Measurements from ENCODE around the gene CLCN7. TPM values are rescaled to one million over a fixed set of nuclear protein-coding genes. Genes with fewer than 3 reads are reported as not detected.

Gene CLCN7
- total RNA-seq, 2 experiments from 2014 or later, result 31.1 to 62.4 TPM

DNA sequence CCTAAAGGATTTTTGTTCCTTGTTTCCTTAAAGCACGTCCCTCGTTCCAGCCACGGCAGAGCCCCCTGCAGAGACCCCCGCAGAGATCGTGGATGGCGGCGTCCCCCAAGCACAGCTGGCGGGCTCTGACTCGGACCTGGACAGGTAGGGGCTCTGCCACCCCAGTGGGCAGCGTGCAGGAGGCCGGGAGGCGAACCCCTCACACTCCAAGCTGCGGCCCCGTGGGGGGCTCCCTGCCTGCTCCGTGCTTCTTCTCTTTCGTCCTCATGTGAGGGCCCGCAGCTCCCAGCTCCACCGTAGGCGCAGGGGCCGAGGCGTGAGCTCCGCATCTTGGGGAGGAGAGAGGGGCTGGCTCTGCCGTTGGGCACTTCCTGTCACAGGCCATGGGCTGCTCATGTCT, 26.8 kb upstream of the CLCN7 start:
- H3K4me2 ChIP-seq (ENCODE audit: low read length), result no peak overlapping the region
- no peak overlapping the region for H3K4me3 ChIP-seq (ENCODE audit: low read depth, low read length, poor library complexity, severe bottlenecking)
- H3K4me1 ChIP-seq (ENCODE audit: insufficient read depth, low read length, poor library complexity, severe bottlenecking), result no peaks in the 10 kb centered on the region
- no peaks in the 10 kb centered on the region for H3K9me3 ChIP-seq (ENCODE audit: low read length)
- no peak for DNase-seq (ENCODE audit: low spot score)
- no peak overlapping the region for H3K27ac ChIP-seq (ENCODE audit: low read depth, low read length, poor library complexity, severe bottlenecking)
- no peaks in the 10 kb centered on the region for H4K20me1 ChIP-seq (ENCODE audit: insufficient read depth, low read length)
- H3K36me3 ChIP-seq (ENCODE audit: insufficient read depth, low read length), result peaks cover 68% of the 10 kb centered on the region
- intact Hi-C loops (cut with micrococcal nuclease; ENCODE audit: unreplicated experiment), result no loop called here
- no TSS peak for BruUV-seq (replicated peaks)
- no peak overlapping the region for H2AFZ ChIP-seq (ENCODE audit: low read length)
- CTCF ChIA-PET (ENCODE audit: unreplicated experiment), result no interaction called here
- no peaks in the 10 kb centered on the region for H3K79me2 ChIP-seq (ENCODE audit: insufficient read depth, low read depth, low read length)
- TF ChIP-seq, protein P1, sequence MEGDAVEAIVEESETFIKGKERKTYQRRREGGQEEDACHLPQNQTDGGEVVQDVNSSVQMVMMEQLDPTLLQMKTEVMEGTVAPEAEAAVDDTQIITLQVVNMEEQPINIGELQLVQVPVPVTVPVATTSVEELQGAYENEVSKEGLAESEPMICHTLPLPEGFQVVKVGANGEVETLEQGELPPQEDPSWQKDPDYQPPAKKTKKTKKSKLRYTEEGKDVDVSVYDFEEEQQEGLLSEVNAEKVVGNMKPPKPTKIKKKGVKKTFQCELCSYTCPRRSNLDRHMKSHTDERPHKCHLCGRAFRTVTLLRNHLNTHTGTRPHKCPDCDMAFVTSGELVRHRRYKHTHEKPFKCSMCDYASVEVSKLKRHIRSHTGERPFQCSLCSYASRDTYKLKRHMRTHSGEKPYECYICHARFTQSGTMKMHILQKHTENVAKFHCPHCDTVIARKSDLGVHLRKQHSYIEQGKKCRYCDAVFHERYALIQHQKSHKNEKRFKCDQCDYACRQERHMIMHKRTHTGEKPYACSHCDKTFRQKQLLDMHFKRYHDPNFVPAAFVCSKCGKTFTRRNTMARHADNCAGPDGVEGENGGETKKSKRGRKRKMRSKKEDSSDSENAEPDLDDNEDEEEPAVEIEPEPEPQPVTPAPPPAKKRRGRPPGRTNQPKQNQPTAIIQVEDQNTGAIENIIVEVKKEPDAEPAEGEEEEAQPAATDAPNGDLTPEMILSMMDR (conservative IDR thresholded peaks at IDR 0.05; ENCODE audit: low read length), result no peak
- TF ChIP-seq EZH2phosphoT487 (IDR thresholded peaks at IDR 0.05; ENCODE audit: borderline replicate concordance, low read depth, low read length), result no peak
- POLR2A ChIA-PET, result no interaction called here
- H3K9me2 ChIP-seq (ENCODE audit: insufficient read depth, low read length), result no peaks in the 10 kb centered on the region

DNA sequence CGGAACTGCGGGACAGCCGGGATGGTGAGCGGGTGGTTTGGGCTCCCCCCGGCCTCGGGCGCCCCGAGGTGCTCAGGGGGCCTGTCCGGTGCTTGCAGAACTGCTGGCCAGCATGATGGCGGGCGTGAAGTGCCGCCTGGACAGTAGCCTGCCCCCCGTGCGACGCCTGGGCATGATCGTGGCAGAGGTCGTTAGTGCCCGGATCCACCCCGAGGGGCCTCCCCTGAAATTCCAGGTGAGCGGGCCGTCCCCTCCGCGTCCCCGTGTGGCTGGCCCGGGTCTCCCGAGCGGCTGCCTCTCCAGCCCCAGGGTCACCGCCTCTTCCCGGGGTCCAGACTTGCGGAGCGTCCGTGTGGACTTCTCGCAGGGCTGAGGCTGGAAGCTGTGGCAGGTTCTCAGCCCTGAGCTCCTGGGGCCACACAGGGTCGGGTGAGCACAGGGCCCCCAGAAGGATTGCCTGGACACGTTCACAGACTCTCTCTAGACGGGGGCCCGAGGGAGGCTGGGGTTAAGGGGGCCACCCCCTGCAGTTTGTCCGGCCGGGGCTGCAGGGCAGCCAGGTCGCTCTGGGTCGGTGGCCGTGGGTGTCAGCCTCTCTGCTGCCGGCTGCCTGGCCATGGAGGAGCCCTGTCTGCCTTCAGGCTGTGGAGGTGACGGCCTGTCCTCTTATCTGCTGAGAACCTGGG, 25.8 kb upstream of the CLCN7 start:
- Histone ChIP-seq H3K79me2 (ENCODE audit: insufficient read depth, low read depth, low read length) (no peaks in the 10 kb centered on the region), H3K4me3 (ENCODE audit: low read depth, low read length, poor library complexity, severe bottlenecking) (no peak overlapping the region), H3K36me3 (ENCODE audit: insufficient read depth, low read length) (peaks cover 73% of the 10 kb centered on the region), H3K4me2 (ENCODE audit: low read length) (no peak overlapping the region), H3K9me2 (ENCODE audit: insufficient read depth, low read length) (no peaks in the 10 kb centered on the region), H3K27ac (ENCODE audit: low read depth, low read length, poor library complexity, severe bottlenecking) (no peak overlapping the region), H3K9me3 (ENCODE audit: low read length) (no peaks in the 10 kb centered on the region), H3K4me1 (ENCODE audit: insufficient read depth, low read length, poor library complexity, severe bottlenecking) (no peaks in the 10 kb centered on the region), H4K20me1 (ENCODE audit: insufficient read depth, low read length) (no peaks in the 10 kb centered on the region), H2AFZ (ENCODE audit: low read length) (no peak overlapping the region)
- ChIA-PET CTCF (ENCODE audit: unreplicated experiment) (no interaction called here), POLR2A (no interaction called here)
- BruUV-seq (replicated peaks), result no TSS peak
- intact Hi-C loops (cut with micrococcal nuclease; ENCODE audit: unreplicated experiment), result no loop called here
- TF ChIP-seq, protein P1 (conservative IDR thresholded peaks at IDR 0.05; ENCODE audit: low read length), result no peak
- no peak for TF ChIP-seq EZH2phosphoT487 (IDR thresholded peaks at IDR 0.05; ENCODE audit: borderline replicate concordance, low read depth, low read length)
- DNase-seq (ENCODE audit: low spot score), result no peak

DNA sequence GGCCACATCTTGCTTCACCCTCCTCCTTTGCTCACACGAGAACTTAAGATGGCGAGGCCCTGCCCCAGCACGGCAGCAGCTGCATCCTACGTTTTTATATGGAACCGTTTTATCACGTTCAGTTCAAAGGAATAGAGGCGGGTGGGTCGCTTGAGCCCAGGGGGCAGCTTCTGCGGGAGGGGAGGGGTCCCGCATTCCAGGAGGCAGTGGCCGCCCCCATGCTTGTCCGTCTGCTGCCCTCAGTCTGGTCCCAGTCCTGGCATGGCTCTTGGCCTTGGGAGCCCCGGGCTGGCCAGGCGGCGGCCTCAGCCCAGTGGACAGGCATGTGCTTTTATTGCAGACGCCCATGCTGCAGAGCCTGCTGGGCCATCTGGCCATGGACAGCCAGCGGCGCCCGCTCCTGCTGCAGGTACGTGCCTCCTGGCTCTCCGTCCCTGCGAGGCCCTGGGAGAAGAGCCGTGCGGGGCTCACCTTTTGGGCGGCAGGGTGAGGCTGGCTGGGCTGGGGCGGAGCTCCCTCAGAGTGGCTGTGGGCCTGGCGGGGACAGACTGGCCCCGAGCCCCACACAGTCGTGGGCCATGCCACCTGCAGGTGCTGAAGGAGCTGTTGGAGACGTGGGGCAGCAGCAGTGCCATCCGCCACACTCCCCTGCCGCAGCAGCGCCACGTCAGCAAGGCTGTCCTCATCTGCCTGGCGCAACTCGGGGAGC, 25.1 kb upstream of the CLCN7 start:
- POLR2A ChIA-PET, result no interaction called here
- Histone ChIP-seq H2AFZ (ENCODE audit: low read length) (no peak overlapping the region), H3K4me1 (ENCODE audit: insufficient read depth, low read length, poor library complexity, severe bottlenecking) (no peaks in the 10 kb centered on the region), H3K9me3 (ENCODE audit: low read length) (no peaks in the 10 kb centered on the region), H3K4me3 (ENCODE audit: low read depth, low read length, poor library complexity, severe bottlenecking) (no peak overlapping the region), H4K20me1 (ENCODE audit: insufficient read depth, low read length) (no peaks in the 10 kb centered on the region), H3K4me2 (ENCODE audit: low read length) (no peak overlapping the region), H3K27ac (ENCODE audit: low read depth, low read length, poor library complexity, severe bottlenecking) (no peak overlapping the region), H3K79me2 (ENCODE audit: insufficient read depth, low read depth, low read length) (no peaks in the 10 kb centered on the region), H3K9me2 (ENCODE audit: insufficient read depth, low read length) (no peaks in the 10 kb centered on the region), H3K36me3 (ENCODE audit: insufficient read depth, low read length) (peaks cover 76% of the 10 kb centered on the region)
- no TSS peak for BruUV-seq (replicated peaks)
- intact Hi-C loops (cut with micrococcal nuclease; ENCODE audit: unreplicated experiment), result no loop called here
- no peak for TF ChIP-seq EZH2phosphoT487 (IDR thresholded peaks at IDR 0.05; ENCODE audit: borderline replicate concordance, low read depth, low read length)
- TF ChIP-seq, protein P1 (conservative IDR thresholded peaks at IDR 0.05; ENCODE audit: low read length), result no peak
- DNase-seq (ENCODE audit: low spot score), result no peak
- CTCF ChIA-PET (ENCODE audit: unreplicated experiment), result no interaction called here
